Left colon (tissue), 2 donors: Measurements from ENCODE around the gene FGF19. TPM values are rescaled to one million over a fixed set of nuclear protein-coding genes. Genes with fewer than 3 reads are reported as not detected.

ENCODE experiments used
- ATAC-seq: fragments of 200-7000 bp; cut with Tn5 transposase; one replicate; pipeline ENCODE4 v1.9.1; 2020; ENCODE audit warnings: mild to moderate bottlenecking, moderate library complexity
- DNase-seq, 2 donors: peaks; one replicate each; pipeline ENCODE4 v3.0.0-alpha.2; 2020
- intact Hi-C, 2 donors: fragments of 100-400 bp; cut with DNase I in 1 of 2; cut with micrococcal nuclease in 1 of 2; formaldehyde crosslinking; loops; one replicate each; pipeline versions ENCODE4 v1.11.2 to v1.14.0; 2022; cut with DNase I, micrococcal nuclease
- total RNA-seq, 2 donors: library from RNA; stranded (reverse); fragmentation: NEBNext Ultra II Directional; extraction: Animal tissue kit (Norgen Biotek cat#: 25700); gene quantifications; one replicate each; pipeline ENCODE4 v1.2.1, GENCODE V29; 2021
- donor health status: DM: no; HTN: no; CAD: no.
- donor health status: DM: yes; HTN: yes; CAD: no.

FGF19 gene
- total RNA-seq, 2 donors from 2014 or later, result not detected

- DNase-seq (no peak), ATAC-seq (no peak)
- intact Hi-C loops, result loop anchor here in 1 of 2 donors (5.0 kb wide), 1 partner anchor 514 kb away; no protein-coding TSS in a partner anchor
These were observed 21.0 kb downstream of the FGF19 start for GRCh38 chr11:69682681-69683326.

GRCh38 chr11:69682221-69682620 is 21.6 kb downstream of the FGF19 start:
- intact Hi-C loops, result loop anchor here in 1 of 2 donors (5.0 kb wide), 1 partner anchor 515 kb away; no protein-coding TSS in a partner anchor
- no peak for ATAC-seq
- no peak for DNase-seq

- ATAC-seq (no peak), DNase-seq (peak in 1 of 2 donors; percentile 13)
- intact Hi-C loops, result loop anchor here in 1 of 2 donors (5.0 kb wide), 1 partner anchor 517 kb away; no protein-coding TSS in a partner anchor
These were observed 23.1 kb downstream of the FGF19 start for GRCh38 chr11:69680688-69681087.

- ATAC-seq (no peak), DNase-seq (no peak)
- intact Hi-C loops, result no loop called here
These were observed 26.1 kb downstream of the FGF19 start for GRCh38 chr11:69677749-69678148.

GRCh38 chr11:69674886-69675714 is 28.7 kb downstream of the FGF19 start, which contains the start of gene LTO1:
TSS of gene LTO1 (minus strand) at chr11:69675353. CDS start at chr11:69675239, 114 bp downstream.
- DNase-seq (peak; percentile 93 to 99), ATAC-seq (peak; percentile 95)
- intact Hi-C loops, result no loop called here

- intact Hi-C loops, result no loop called here
- DNase-seq (no peak), ATAC-seq (peak; percentile 20)
These were observed 29.4 kb downstream of the FGF19 start for GRCh38 chr11:69674267-69674885.

- DNase-seq, result peak in 1 of 2 donors; percentile 20
- intact Hi-C loops, result no loop called here
- ATAC-seq, result no peak
These were observed 31.9 kb downstream of the FGF19 start for GRCh38 chr11:69671734-69672465.

GRCh38 chr11:69670158-69670845 is 33.5 kb downstream of the FGF19 start:
- DNase-seq (peak; percentile 68 to 84), ATAC-seq (peak; percentile 54)
- intact Hi-C loops, result no loop called here

GRCh38 chr11:69669486-69669885 is 34.3 kb downstream of the FGF19 start:
- peak in 1 of 2 donors; percentile 22 for DNase-seq
- ATAC-seq, result no peak
- intact Hi-C loops, result no loop called here

- intact Hi-C loops, result no loop called here
- peak in 1 of 2 donors; percentile 20 for DNase-seq
- peak; percentile 49 for ATAC-seq
These were observed 35.9 kb downstream of the FGF19 start for GRCh38 chr11:69667619-69668604.

- intact Hi-C loops, result no loop called here
- ATAC-seq (no peak), DNase-seq (peak in 1 of 2 donors; percentile 12)
These were observed 36.9 kb downstream of the FGF19 start for GRCh38 chr11:69666752-69667536.

GRCh38 chr11:69666261-69666660 is 37.6 kb downstream of the FGF19 start:
- DNase-seq, result no peak

GRCh38 chr11:69665669-69666068 is 38.2 kb downstream of the FGF19 start:
- intact Hi-C loops, result no loop called here
- no peak for DNase-seq
- ATAC-seq, result no peak

More at GRCh38 chr11:69666261-69666660, 37.6 kb downstream of the FGF19 start:
- intact Hi-C loops, result no loop called here
- no peak for ATAC-seq

- ATAC-seq (no peak), DNase-seq (peak in 1 of 2 donors; percentile 4)
- intact Hi-C loops, result no loop called here
These were observed 38.9 kb downstream of the FGF19 start for GRCh38 chr11:69664901-69665300.

- peak in 1 of 2 donors; percentile 16 for DNase-seq
- no peak for ATAC-seq
- intact Hi-C loops, result no loop called here
These were observed 39.6 kb downstream of the FGF19 start for GRCh38 chr11:69664103-69664775.

- intact Hi-C loops, result no loop called here
- no peak for ATAC-seq
- DNase-seq, result no peak
These were observed 40.5 kb downstream of the FGF19 start for GRCh38 chr11:69663326-69663725.
